Glutamatergic neuron (in vitro differentiated cells): Measurements from ENCODE around the gene SCRN3. TPM values are rescaled to one million over a fixed set of nuclear protein-coding genes. Genes with fewer than 3 reads are reported as not detected.

Experiments used
- DNase-seq: peaks from one replicate; pipeline ENCODE4 v3.0.0; 2022
- H3K27ac Mint-ChIP-seq: one replicate; pipeline ENCODE4 v1.8.0; 2020; ENCODE audit warnings: mild to moderate bottlenecking, mixed read lengths, inconsistent platforms; ENCODE audit not compliant: unreplicated experiment
- H3K27me3 Mint-ChIP-seq: one replicate; pipeline ENCODE4 v1.8.0; 2020; ENCODE audit warnings: mild to moderate bottlenecking, moderate library complexity, mixed read lengths, inconsistent platforms; ENCODE audit not compliant: unreplicated experiment
- H3K36me3 Mint-ChIP-seq: one replicate; pipeline ENCODE4 v1.8.0; 2020; ENCODE audit warnings: mild to moderate bottlenecking, mixed read lengths, inconsistent platforms; ENCODE audit not compliant: unreplicated experiment
- H3K4me1 Mint-ChIP-seq: one replicate; pipeline ENCODE4 v1.8.0; 2020; ENCODE audit warnings: mild to moderate bottlenecking, low read depth, mixed read lengths, inconsistent platforms; ENCODE audit not compliant: unreplicated experiment
- H3K4me3 Mint-ChIP-seq: one replicate; pipeline ENCODE4 v1.8.0; 2020; ENCODE audit warnings: mild to moderate bottlenecking, mixed read lengths, inconsistent platforms; ENCODE audit not compliant: unreplicated experiment
- H3K9me3 Mint-ChIP-seq: one replicate; pipeline ENCODE4 v1.8.0; 2020; ENCODE audit warnings: mild to moderate bottlenecking, moderate library complexity, mixed read lengths, inconsistent platforms; ENCODE audit not compliant: unreplicated experiment
- CTCF ChIP-seq: fragments of 200-600 bp; sonication (generic); IDR thresholded peaks from one replicate; pipeline ENCODE4 v1.5.0; 2021; ENCODE audit not compliant: partially characterized antibody, unreplicated experiment
- total RNA-seq: library from RNA; stranded (reverse); fragmentation: NEBNext Ultra II Directional; extraction: Animal tissue kit (Norgen Biotek cat#: 25700); gene quantifications from one replicate; pipeline ENCODE4 v1.2.1, GENCODE V29; 2021; ENCODE audit not compliant: unreplicated experiment

Gene SCRN3
- total RNA-seq, 1 donor from 2014 or later = 51.3 TPM

- DNase-seq = no peak
- Mint-ChIP-seq H3K9me3 (peaks cover 4% of the 10 kb centered on the region), H3K36me3 (no peaks in the 10 kb centered on the region), H3K27me3 (peaks cover 2% of the 10 kb centered on the region), H3K27ac (no peak overlapping the region), H3K4me1 (peaks cover 8% of the 10 kb centered on the region), H3K4me3 (no peak overlapping the region)
- no peak for TF ChIP-seq CTCF
These were observed 49.2 kb downstream of the SCRN3 start for GRCh38 chr2:174444761-174445160.

- DNase-seq = no peak
- peaks cover 2% of the 10 kb centered on the region for H3K27me3 Mint-ChIP-seq
- no peaks in the 10 kb centered on the region for H3K36me3 Mint-ChIP-seq
- H3K4me1 Mint-ChIP-seq = peaks cover 8% of the 10 kb centered on the region
- H3K4me3 Mint-ChIP-seq = no peak overlapping the region
- TF ChIP-seq CTCF = no peak
- H3K9me3 Mint-ChIP-seq = peaks cover 4% of the 10 kb centered on the region
- H3K27ac Mint-ChIP-seq = no peak overlapping the region
These were observed 49.7 kb downstream of the SCRN3 start for GRCh38 chr2:174445248-174445647.

DNA sequence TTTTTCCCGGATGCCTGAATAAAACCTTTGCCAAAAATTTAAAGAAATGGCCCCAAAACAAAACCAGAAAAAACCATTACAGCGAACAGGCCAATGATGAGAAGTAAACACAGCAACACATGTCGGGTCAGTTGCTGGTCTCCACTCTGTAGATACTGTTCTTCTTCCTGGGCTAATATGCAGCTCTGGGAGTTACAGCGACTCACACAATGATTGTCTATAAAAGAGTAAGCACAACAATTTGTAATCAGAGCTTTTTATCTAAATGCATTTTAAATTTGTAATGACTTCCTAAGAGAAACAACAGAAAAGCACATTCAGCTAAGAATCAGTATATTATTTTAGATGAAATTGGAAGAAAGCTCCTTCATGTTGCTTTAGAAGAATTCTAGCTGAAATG lies 51.0 kb downstream of the SCRN3 start:
- H3K27ac Mint-ChIP-seq = peak overlapping the region; percentile 55
- DNase-seq = no peak
- peaks cover 8% of the 10 kb centered on the region for H3K4me1 Mint-ChIP-seq
- peaks cover 2% of the 10 kb centered on the region for H3K27me3 Mint-ChIP-seq
- no peaks in the 10 kb centered on the region for H3K36me3 Mint-ChIP-seq
- no peak overlapping the region for H3K4me3 Mint-ChIP-seq
- peaks cover 4% of the 10 kb centered on the region for H3K9me3 Mint-ChIP-seq
- no peak for TF ChIP-seq CTCF

GRCh38 chr2:174449033-174449432 lies 53.5 kb downstream of the SCRN3 start:
- Mint-ChIP-seq H3K27ac (peak overlapping the region; percentile 94), H3K36me3 (no peaks in the 10 kb centered on the region), H3K4me3 (peak overlapping the region; percentile 14), H3K4me1 (peaks cover 8% of the 10 kb centered on the region), H3K9me3 (peaks cover 4% of the 10 kb centered on the region), H3K27me3 (peaks cover 2% of the 10 kb centered on the region)
- DNase-seq = no peak
- no peak for TF ChIP-seq CTCF

- TF ChIP-seq CTCF = no peak
- peaks cover 4% of the 10 kb centered on the region for H3K9me3 Mint-ChIP-seq
- peak overlapping the region; percentile 4 for H3K27ac Mint-ChIP-seq
- no peak for DNase-seq
- peaks cover 3% of the 10 kb centered on the region for H3K36me3 Mint-ChIP-seq
- no peak overlapping the region for H3K4me3 Mint-ChIP-seq
- H3K4me1 Mint-ChIP-seq = peaks cover 6% of the 10 kb centered on the region
- peaks cover 2% of the 10 kb centered on the region for H3K27me3 Mint-ChIP-seq
These were observed 54.7 kb downstream of the SCRN3 start for GRCh38 chr2:174450021-174450816.
